Pancreas (tissue), 10 donors: ENCODE measurements around the gene CIPC. TPM values are rescaled to one million over a fixed set of nuclear protein-coding genes. Genes with fewer than 3 reads are reported as not detected.

ENCODE experiments used
- ATAC-seq, 4 donors: fragments of 200-7000 bp; cut with Tn5 transposase; one replicate each; pipeline versions ENCODE4 v1.8.0 to v1.9.1; 2020; ENCODE audit warnings: mild to moderate bottlenecking in 4 of 4, moderate library complexity in 4 of 4
- DNase-seq, 6 donors: peaks; one replicate each; pipeline ENCODE4 v3.0.0-alpha.2; 2020
- FAIRE-seq: peaks from 2 replicates; lab custom pipeline; 2012; peaks lifted over from hg19 to GRCh38; lab: Jason Lieb, UNC
- H3K27ac ChIP-seq, 4 donors: fragments of 200-600 bp; sonication (generic); 1 replicate in 3 of 4; 2 replicates in 1 of 4; pipeline versions ENCODE4 v1.5.0 to v1.8.0; 2020
- H3K27me3 ChIP-seq, 4 donors: fragments of 200-600 bp; one replicate each; pipeline ENCODE4 v1.8.0; 2021
- H3K36me3 ChIP-seq, 3 donors: fragments of 200-600 bp; sonication (generic) in 1 of 3; one replicate each; pipeline versions ENCODE4 v1.5.0 to v1.8.0; 2020 to 2021
- H3K4me1 ChIP-seq, 3 donors: fragments of 200-600 bp; one replicate each; pipeline ENCODE4 v1.8.0; 2021
- H3K4me3 ChIP-seq, 4 donors: fragments of 200-600 bp; sonication (generic) in 2 of 4; one replicate each; pipeline versions ENCODE4 v1.5.0 to v1.8.0; 2020 to 2021
- H3K9me3 ChIP-seq, 4 donors: fragments of 200-600 bp; one replicate each; pipeline ENCODE4 v1.8.0; 2021
- CTCF ChIP-seq, 4 donors: fragments of 200-600 bp; sonication (generic) in 3 of 4; IDR thresholded peaks; one replicate each; pipeline versions ENCODE4 v1.5.0 to v1.8.0; 2021; ENCODE audit warnings: antibody characterized with exemption in 4 of 4
- WGBS, 2 donors: extraction: QIAGEN DNeasy Blood & Tissue Kit; methylation state at CpG; one replicate each; pipeline ENCODE4 v1.1.7; 2013; 5-methylcytosine and 5-hydroxymethylcytosine counted together
- intact Hi-C, 3 donors: fragments of 100-400 bp; cut with DNase I; formaldehyde crosslinking; loops; one replicate each; pipeline versions ENCODE4 v1.11.1 to v1.14.2; 2022
- polyA plus RNA-seq, 2 donors: library from polyadenylated mRNA; stranded (reverse); fragments of 200-250 nt; gene quantifications; one replicate each; pipeline ENCODE4 v1.2.3, GENCODE V29; 2013
- total RNA-seq, 6 donors: library from RNA; stranded (reverse); fragmentation: NEBNext Ultra II Directional in 4 of 6; extraction: Animal tissue kit (Norgen Biotek cat#: 25700) in 4 of 6; gene quantifications; one replicate each; pipeline versions ENCODE4 v1.2.1 to v1.2.4, GENCODE V29; 2021 to 2023
- donor health status: healthy with polysubstance abuse.
- donor health status: DM: no; HTN: no; CAD: no; lungs with moderate emphysema.
- donor health status: DM: no; HTN: no; CAD: no.
- donor health status: control.
- donor health status: control.
- donor health status: Bipolar disorder and iron deficiency.
- donor health status: DM: yes; HTN: yes; CAD: no.
- donor health status: DM: no; HTN: no; CAD: no.
- donor health status: DM: no; HTN: no; CAD: no.
- donor health status: DM: yes; HTN: yes; CAD: no.

CIPC gene
- total and polyA plus RNA-seq, 8 donors = 2.7 to 12.6 (median 7.6) TPM

- Histone ChIP-seq H3K4me1 (no peaks in the 10 kb centered on the region), H3K4me3 (no peak overlapping the region), H3K9me3 (no peaks in the 10 kb centered on the region), H3K27me3 (no peaks in the 10 kb centered on the region), H3K36me3 (no peaks in the 10 kb centered on the region), H3K27ac (no peak overlapping the region)
- intact Hi-C loops = loop anchor here in 2 of 3 donors (10.0 kb wide), 2 partner anchors 151 to 181 kb away; no protein-coding TSS in a partner anchor
- WGBS, 2 donors = 77 to 78% methylated on average over 6 of the region's 6 CpGs
- FAIRE-seq = no peak
- ATAC-seq = no peak
- DNase-seq = no peak
- no peak for TF ChIP-seq CTCF (IDR thresholded peaks at IDR 0.05)
These were observed 32.0 kb upstream of the CIPC start for GRCh38 chr14:77065851-77066577.

GRCh38 chr14:77066578-77067172 is 31.4 kb upstream of the CIPC start:
- 54 to 58% methylated on average over 10 of the region's 10 CpGs for WGBS, 2 donors
- no peak overlapping the region for H3K27ac ChIP-seq
- H3K4me1 ChIP-seq = no peaks in the 10 kb centered on the region
- no peaks in the 10 kb centered on the region for H3K36me3 ChIP-seq
- H3K27me3 ChIP-seq = no peaks in the 10 kb centered on the region
- TF ChIP-seq CTCF (IDR thresholded peaks at IDR 0.05) = no peak
- DNase-seq = no peak
- no peaks in the 10 kb centered on the region for H3K9me3 ChIP-seq
- H3K4me3 ChIP-seq = no peak overlapping the region
- FAIRE-seq = no peak
- intact Hi-C loops = loop anchor here in 2 of 3 donors (10.0 kb wide), 2 partner anchors 152 to 182 kb away; no protein-coding TSS in a partner anchor
- no peak for ATAC-seq

- H3K27me3 ChIP-seq = no peaks in the 10 kb centered on the region
- H3K27ac ChIP-seq = no peak overlapping the region
- H3K9me3 ChIP-seq = no peaks in the 10 kb centered on the region
- peak; percentile 61 to 90 (median 78) for DNase-seq
- TF ChIP-seq CTCF (IDR thresholded peaks at IDR 0.05) = peak; percentile 71 to 85 (median 76)
- no peaks in the 10 kb centered on the region for H3K4me1 ChIP-seq
- peak; percentile 77 to 95 (median 92) for ATAC-seq
- no peak overlapping the region for H3K4me3 ChIP-seq
- H3K36me3 ChIP-seq = no peaks in the 10 kb centered on the region
- intact Hi-C loops = loop anchor here (2.0 to 10.0 kb wide), 3 partner anchors 153 to 195 kb away; no protein-coding TSS in a partner anchor
- 42 to 44% methylated on average over 11 of the region's 11 CpGs for WGBS, 2 donors
- FAIRE-seq = no peak
These were observed 30.2 kb upstream of the CIPC start for GRCh38 chr14:77067632-77068516.

GRCh38 chr14:77068517-77069200 is 29.4 kb upstream of the CIPC start:
- no peaks in the 10 kb centered on the region for H3K36me3 ChIP-seq
- no peak for FAIRE-seq
- WGBS, 2 donors = 36 to 37% methylated on average over 5 of the region's 5 CpGs
- no peak overlapping the region for H3K27ac ChIP-seq
- intact Hi-C loops = loop anchor here (2.0 to 10.0 kb wide), 3 partner anchors 154 to 196 kb away; no protein-coding TSS in a partner anchor
- H3K9me3 ChIP-seq = no peaks in the 10 kb centered on the region
- no peak overlapping the region for H3K4me3 ChIP-seq
- no peak for DNase-seq
- ATAC-seq = no peak
- no peaks in the 10 kb centered on the region for H3K27me3 ChIP-seq
- no peaks in the 10 kb centered on the region for H3K4me1 ChIP-seq
- TF ChIP-seq CTCF (IDR thresholded peaks at IDR 0.05) = no peak
